SK-N-SH treated with all-trans-retinoic acid at 6 μM for 48 hours (cell line): ENCODE results near the gene SLC30A3.

Experiments used
- ARNTL ChIP-seq: fragments of 450-650 bp; formaldehyde crosslinking; IDR thresholded peaks from 2 replicates; pipeline ENCODE4 v1.5.0; 2020; ENCODE audit warnings: low read depth, mild to moderate bottlenecking, moderate library complexity, borderline replicate concordance
- OSR1 ChIP-seq: fragments of 250-450 bp; sonication (Bioruptor Pico); IDR thresholded peaks from 2 replicates; pipeline ENCODE4 v1.8.0; 2022; ENCODE audit warnings: moderate library complexity, mild to moderate bottlenecking, inconsistent platforms
- PATZ1 ChIP-seq: fragments of 250-450 bp; sonication (Bioruptor Pico); IDR thresholded peaks from 2 replicates; pipeline ENCODE4 v1.8.0; 2020; ENCODE audit warnings: mild to moderate bottlenecking, moderate library complexity, borderline replicate concordance
- PPARA ChIP-seq: fragments of 250-450 bp; sonication (Bioruptor Pico); IDR thresholded peaks from 2 replicates; pipeline ENCODE4 v1.5.0; 2020; ENCODE audit warnings: mild to moderate bottlenecking, borderline replicate concordance
- TOX ChIP-seq: fragments of 250-450 bp; sonication (Bioruptor Pico); IDR thresholded peaks from 2 replicates; pipeline ENCODE4 v1.8.0; 2021; ENCODE audit warnings: mild to moderate bottlenecking, moderate library complexity, borderline replicate concordance
- ZC3H10 ChIP-seq: fragments of 250-450 bp; sonication (Bioruptor Pico); IDR thresholded peaks from 2 replicates; pipeline ENCODE4 v1.5.1; 2021; ENCODE audit warnings: mild to moderate bottlenecking, moderate library complexity
- ZFP3 ChIP-seq: fragments of 250-450 bp; sonication (Bioruptor Pico); IDR thresholded peaks from 2 replicates; pipeline ENCODE4 v1.5.0; 2020; ENCODE audit warnings: mild to moderate bottlenecking, moderate library complexity
- ZFP30 ChIP-seq: fragments of 450-650 bp; formaldehyde crosslinking; IDR thresholded peaks from 2 replicates; pipeline ENCODE4 v1.5.0; 2022; ENCODE audit warnings: mild to moderate bottlenecking, moderate library complexity

DNA sequence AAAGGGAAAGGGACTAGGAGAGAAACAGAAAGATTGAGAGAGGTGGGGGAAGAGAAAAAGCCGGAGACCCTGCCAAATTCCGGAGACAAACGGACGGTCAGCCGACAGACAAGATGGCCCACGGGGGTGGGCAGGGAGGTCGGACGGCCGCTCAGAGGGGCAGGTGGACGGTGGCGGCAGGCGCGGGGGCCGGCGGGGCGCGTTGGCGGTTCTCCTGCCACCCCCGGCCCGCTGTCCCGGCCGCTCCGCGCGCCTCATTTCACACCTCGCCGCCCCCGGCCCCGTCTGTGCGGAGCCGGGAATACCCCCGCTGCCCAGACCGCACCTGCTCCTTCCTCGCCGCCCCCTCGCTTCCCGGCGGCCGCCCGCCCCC, 935 bp downstream of the SLC30A3 start:
- TF ChIP-seq ZFP30 (CRISPR knock-in tag) (no peak), PATZ1 (no peak), OSR1 (no peak), ZC3H10 (CRISPR knock-in tag) (no peak), PPARA (no peak), ZFP3 (CRISPR knock-in tag) (no peak), ARNTL (no peak), TOX (CRISPR knock-in tag) (no peak)
